Loucy (cell line): Measurements from ENCODE around the gene GCGR.

ENCODE experiments used
- H2AFZ ChIP-seq: fragments of 200-600 bp; sonication (generic); 2 replicates; pipeline ENCODE4 v1.6.0; 2016; ENCODE audit warnings: antibody characterized with exemption, mild to moderate bottlenecking, low read length, moderate library complexity
- H3F3A ChIP-seq: fragments of 200-600 bp; 2 replicates; pipeline ENCODE4 v1.6.0; 2016; ENCODE audit warnings: antibody characterized with exemption, low read depth, mild to moderate bottlenecking
- H3K27me3 ChIP-seq: fragments of 200-600 bp; sonication (generic); 2 replicates; pipeline ENCODE4 v1.6.1; 2014; ENCODE audit warnings: low read length, mild to moderate bottlenecking; ENCODE audit not compliant: insufficient read depth, poor library complexity, severe bottlenecking
- H3K36me3 ChIP-seq: fragments of 200-600 bp; sonication (generic); 2 replicates; pipeline ENCODE4 v1.6.1; 2016; ENCODE audit warnings: low read length; ENCODE audit not compliant: insufficient read depth
- H3K4me1 ChIP-seq: fragments of 200-600 bp; sonication (generic); 2 replicates; pipeline ENCODE4 v1.5.1; 2014; ENCODE audit warnings: low read length, mild to moderate bottlenecking; ENCODE audit not compliant: insufficient read depth, poor library complexity, severe bottlenecking
- H3K4me2 ChIP-seq: fragments of 200-600 bp; sonication (generic); 2 replicates; pipeline ENCODE4 v1.6.0; 2014; ENCODE audit warnings: antibody characterized with exemption, low read length, low read depth, mild to moderate bottlenecking; ENCODE audit not compliant: poor library complexity, severe bottlenecking
- H3K4me3 ChIP-seq: fragments of 200-600 bp; sonication (generic); 2 replicates; pipeline ENCODE4 v1.5.1; 2014; ENCODE audit warnings: low read length, mild to moderate bottlenecking, mixed read lengths; ENCODE audit not compliant: poor library complexity, severe bottlenecking
- H3K79me2 ChIP-seq: fragments of 200-600 bp; sonication (generic); 2 replicates; pipeline ENCODE4 v1.6.1; 2014; ENCODE audit warnings: low read length; ENCODE audit not compliant: insufficient read depth
- H3K9ac ChIP-seq: fragments of 200-600 bp; sonication (generic); 2 replicates; pipeline ENCODE4 v1.6.0; 2014; ENCODE audit warnings: mild to moderate bottlenecking, low read depth, low read length, moderate library complexity; ENCODE audit not compliant: poor library complexity, severe bottlenecking
- H3K9me2 ChIP-seq: fragments of 200-600 bp; sonication (generic); replicated peaks from 2 replicates; pipeline ENCODE4 v1.6.1; 2016; ENCODE audit warnings: low read depth, low read length, mixed read lengths
- H3K9me3 ChIP-seq: fragments of 200-600 bp; sonication (generic); 2 replicates; pipeline ENCODE4 v1.6.1; 2014; ENCODE audit warnings: mild to moderate bottlenecking, antibody characterized with exemption, low read length, low read depth; ENCODE audit not compliant: insufficient read depth
- H4K20me1 ChIP-seq: fragments of 200-600 bp; sonication (generic); 2 replicates; pipeline ENCODE4 v1.6.0; 2014; ENCODE audit warnings: antibody characterized with exemption, low read length, mild to moderate bottlenecking; ENCODE audit not compliant: insufficient read depth, poor library complexity, severe bottlenecking
- EZH2phosphoT487 ChIP-seq: fragments of 200-600 bp; IDR thresholded peaks from 2 replicates; pipeline ENCODE4 v1.6.1; 2018; ENCODE audit warnings: antibody characterized with exemption, mild to moderate bottlenecking, moderate library complexity, borderline replicate concordance
- TF ChIP-seq, protein P1 (sequence below): fragments of 200-600 bp; sonication (generic); conservative IDR thresholded peaks from 2 replicates; pipeline ENCODE4 v1.5.1; 2014; ENCODE audit warnings: mild to moderate bottlenecking, antibody characterized with exemption, low read length

Gene GCGR

DNA sequence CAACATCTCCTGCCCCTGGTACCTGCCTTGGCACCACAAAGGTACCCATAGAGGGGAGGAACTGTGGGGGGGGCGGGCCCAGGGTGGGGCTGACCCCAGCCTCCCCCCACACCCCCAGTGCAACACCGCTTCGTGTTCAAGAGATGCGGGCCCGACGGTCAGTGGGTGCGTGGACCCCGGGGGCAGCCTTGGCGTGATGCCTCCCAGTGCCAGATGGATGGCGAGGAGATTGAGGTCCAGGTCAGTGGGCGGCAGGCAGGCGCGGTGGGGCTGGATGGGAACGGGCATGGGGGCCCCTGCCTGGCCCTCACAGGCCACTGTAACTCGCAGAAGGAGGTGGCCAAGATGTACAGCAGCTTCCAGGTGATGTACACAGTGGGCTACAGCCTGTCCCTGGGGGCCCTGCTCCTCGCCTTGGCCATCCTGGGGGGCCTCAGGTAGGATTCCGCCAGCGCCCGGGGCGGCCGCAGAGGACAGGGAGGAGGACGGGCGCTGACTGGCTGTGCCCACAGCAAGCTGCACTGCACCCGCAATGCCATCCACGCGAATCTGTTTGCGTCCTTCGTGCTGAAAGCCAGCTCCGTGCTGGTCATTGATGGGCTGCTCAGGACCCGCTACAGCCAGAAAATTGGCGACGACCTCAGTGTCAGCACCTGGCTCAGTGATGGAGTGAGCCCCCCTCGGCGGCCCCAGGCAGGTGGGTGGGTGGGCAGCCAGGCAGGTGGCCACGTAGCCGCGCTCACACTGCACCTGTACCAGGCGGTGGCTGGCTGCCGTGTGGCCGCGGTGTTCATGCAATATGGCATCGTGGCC is 7.1 kb downstream of the GCGR start:
- H3K9ac ChIP-seq = no peak overlapping the region
- no peaks in the 10 kb centered on the region for H3K4me1 ChIP-seq
- TF ChIP-seq EZH2phosphoT487 = no peak
- TF ChIP-seq, protein P1, sequence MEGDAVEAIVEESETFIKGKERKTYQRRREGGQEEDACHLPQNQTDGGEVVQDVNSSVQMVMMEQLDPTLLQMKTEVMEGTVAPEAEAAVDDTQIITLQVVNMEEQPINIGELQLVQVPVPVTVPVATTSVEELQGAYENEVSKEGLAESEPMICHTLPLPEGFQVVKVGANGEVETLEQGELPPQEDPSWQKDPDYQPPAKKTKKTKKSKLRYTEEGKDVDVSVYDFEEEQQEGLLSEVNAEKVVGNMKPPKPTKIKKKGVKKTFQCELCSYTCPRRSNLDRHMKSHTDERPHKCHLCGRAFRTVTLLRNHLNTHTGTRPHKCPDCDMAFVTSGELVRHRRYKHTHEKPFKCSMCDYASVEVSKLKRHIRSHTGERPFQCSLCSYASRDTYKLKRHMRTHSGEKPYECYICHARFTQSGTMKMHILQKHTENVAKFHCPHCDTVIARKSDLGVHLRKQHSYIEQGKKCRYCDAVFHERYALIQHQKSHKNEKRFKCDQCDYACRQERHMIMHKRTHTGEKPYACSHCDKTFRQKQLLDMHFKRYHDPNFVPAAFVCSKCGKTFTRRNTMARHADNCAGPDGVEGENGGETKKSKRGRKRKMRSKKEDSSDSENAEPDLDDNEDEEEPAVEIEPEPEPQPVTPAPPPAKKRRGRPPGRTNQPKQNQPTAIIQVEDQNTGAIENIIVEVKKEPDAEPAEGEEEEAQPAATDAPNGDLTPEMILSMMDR = no peak
- H2AFZ ChIP-seq = no peak overlapping the region
- H3K79me2 ChIP-seq = no peaks in the 10 kb centered on the region
- no peaks in the 10 kb centered on the region for H3F3A ChIP-seq
- H4K20me1 ChIP-seq = no peaks in the 10 kb centered on the region
- H3K9me2 ChIP-seq = no peaks in the 10 kb centered on the region
- no peaks in the 10 kb centered on the region for H3K27me3 ChIP-seq
- H3K4me2 ChIP-seq = no peak overlapping the region
- no peaks in the 10 kb centered on the region for H3K36me3 ChIP-seq
- no peak overlapping the region for H3K4me3 ChIP-seq
- H3K9me3 ChIP-seq = no peaks in the 10 kb centered on the region

DNA sequence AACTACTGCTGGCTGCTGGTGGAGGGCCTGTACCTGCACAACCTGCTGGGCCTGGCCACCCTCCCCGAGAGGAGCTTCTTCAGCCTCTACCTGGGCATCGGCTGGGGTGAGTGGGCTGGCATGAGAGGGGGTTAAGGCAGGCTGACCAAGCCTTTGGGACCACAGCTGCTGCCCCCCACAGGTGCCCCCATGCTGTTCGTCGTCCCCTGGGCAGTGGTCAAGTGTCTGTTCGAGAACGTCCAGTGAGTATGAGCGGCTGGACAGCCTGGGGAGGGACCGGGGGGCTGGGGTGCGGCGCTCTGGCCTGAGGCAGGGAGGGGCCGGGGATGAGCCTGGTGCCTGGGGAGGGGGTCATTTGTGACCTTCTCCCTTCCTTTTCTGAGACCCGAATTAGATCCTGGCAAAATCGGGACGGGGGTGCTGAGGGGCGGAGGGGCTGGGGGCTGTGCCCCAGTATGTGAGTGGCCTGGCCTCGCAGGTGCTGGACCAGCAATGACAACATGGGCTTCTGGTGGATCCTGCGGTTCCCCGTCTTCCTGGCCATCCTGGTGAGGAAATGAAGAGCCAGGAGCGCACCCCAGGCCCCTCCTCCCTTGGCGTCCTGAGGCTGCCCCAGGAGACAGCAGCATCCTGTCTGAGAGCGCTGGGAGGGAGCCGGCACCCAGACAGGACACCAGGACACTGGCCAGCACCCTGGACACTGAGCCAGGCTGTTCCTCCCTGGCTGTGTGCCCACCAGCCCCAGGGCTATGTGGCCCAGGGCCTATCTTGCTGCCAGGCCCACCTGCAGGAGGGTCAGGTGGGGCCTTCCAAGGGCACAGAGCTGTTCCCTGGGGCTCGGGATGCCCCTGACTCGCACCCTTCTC is 8.0 kb downstream of the GCGR start:
- H3K9me2 ChIP-seq = no peaks in the 10 kb centered on the region
- H3K9me3 ChIP-seq = no peaks in the 10 kb centered on the region
- no peak overlapping the region for H3K9ac ChIP-seq
- no peak overlapping the region for H3K4me3 ChIP-seq
- H3K4me2 ChIP-seq = no peak overlapping the region
- H3K36me3 ChIP-seq = no peaks in the 10 kb centered on the region
- H3K4me1 ChIP-seq = no peaks in the 10 kb centered on the region
- H3K79me2 ChIP-seq = no peaks in the 10 kb centered on the region
- no peaks in the 10 kb centered on the region for H3F3A ChIP-seq
- H4K20me1 ChIP-seq = no peaks in the 10 kb centered on the region
- no peak overlapping the region for H2AFZ ChIP-seq
- no peaks in the 10 kb centered on the region for H3K27me3 ChIP-seq
- no peak for TF ChIP-seq EZH2phosphoT487
- TF ChIP-seq, protein P1 = no peak

DNA sequence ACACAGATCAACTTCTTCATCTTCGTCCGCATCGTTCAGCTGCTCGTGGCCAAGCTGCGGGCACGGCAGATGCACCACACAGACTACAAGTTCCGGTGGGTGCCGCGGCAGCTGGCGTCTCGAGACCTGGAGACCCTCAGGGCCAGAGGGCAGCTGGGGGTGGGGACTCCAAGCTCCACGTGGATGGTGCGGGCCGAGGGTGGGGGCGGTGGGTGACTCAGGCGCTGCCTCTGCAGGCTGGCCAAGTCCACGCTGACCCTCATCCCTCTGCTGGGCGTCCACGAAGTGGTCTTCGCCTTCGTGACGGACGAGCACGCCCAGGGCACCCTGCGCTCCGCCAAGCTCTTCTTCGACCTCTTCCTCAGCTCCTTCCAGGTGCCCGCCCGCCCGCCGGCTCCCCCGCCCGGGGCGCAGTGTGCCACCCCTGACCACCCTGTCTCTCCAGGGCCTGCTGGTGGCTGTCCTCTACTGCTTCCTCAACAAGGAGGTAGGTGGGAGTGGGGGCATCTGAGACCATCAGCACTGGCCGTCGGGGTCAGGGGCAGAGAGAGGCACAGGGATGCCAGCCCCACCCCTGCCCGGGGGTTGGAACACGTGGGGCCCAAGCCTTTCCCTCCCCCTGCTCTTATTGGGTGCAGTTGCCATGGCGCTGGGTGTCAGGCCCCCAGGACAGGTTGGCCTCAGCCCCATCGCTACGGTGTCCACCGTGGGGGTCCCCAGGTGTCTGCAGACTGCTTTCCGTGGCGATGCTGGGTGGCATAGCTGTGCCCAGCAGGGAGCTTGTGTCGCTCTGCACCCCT is 8.8 kb downstream of the GCGR start:
- H3K27me3 ChIP-seq = no peaks in the 10 kb centered on the region
- no peaks in the 10 kb centered on the region for H3F3A ChIP-seq
- H3K4me1 ChIP-seq = no peaks in the 10 kb centered on the region
- no peaks in the 10 kb centered on the region for H3K36me3 ChIP-seq
- no peaks in the 10 kb centered on the region for H3K9me3 ChIP-seq
- no peaks in the 10 kb centered on the region for H3K9me2 ChIP-seq
- no peak overlapping the region for H3K4me3 ChIP-seq
- TF ChIP-seq, protein P1 = no peak
- TF ChIP-seq EZH2phosphoT487 = no peak
- no peak overlapping the region for H2AFZ ChIP-seq
- H3K4me2 ChIP-seq = no peak overlapping the region
- no peaks in the 10 kb centered on the region for H3K79me2 ChIP-seq
- H3K9ac ChIP-seq = no peak overlapping the region
- no peaks in the 10 kb centered on the region for H4K20me1 ChIP-seq
